ENCODE measurements around the gene PPARA.

DNA sequence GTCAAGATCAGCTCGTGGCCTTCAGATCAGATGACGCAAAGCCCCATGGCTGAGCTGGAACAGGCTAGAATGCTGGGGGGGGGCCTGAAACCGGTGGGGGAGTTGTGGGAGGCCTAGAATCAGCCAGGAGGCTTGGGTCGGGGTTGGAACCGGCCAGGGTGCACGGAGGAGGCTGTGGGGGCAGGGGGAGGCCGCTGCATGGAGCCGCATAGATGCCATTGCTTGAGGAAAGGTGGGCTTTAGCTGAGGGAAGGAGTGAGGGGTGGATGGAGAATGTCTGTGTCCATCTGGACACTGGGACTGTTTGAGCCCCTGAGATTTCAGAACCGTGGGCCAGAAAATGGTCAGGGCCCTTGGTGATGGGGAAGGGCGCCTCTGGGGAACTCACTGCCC, 74.6 kb downstream of the PPARA start:
- TF ChIP-seq, protein P1, sequence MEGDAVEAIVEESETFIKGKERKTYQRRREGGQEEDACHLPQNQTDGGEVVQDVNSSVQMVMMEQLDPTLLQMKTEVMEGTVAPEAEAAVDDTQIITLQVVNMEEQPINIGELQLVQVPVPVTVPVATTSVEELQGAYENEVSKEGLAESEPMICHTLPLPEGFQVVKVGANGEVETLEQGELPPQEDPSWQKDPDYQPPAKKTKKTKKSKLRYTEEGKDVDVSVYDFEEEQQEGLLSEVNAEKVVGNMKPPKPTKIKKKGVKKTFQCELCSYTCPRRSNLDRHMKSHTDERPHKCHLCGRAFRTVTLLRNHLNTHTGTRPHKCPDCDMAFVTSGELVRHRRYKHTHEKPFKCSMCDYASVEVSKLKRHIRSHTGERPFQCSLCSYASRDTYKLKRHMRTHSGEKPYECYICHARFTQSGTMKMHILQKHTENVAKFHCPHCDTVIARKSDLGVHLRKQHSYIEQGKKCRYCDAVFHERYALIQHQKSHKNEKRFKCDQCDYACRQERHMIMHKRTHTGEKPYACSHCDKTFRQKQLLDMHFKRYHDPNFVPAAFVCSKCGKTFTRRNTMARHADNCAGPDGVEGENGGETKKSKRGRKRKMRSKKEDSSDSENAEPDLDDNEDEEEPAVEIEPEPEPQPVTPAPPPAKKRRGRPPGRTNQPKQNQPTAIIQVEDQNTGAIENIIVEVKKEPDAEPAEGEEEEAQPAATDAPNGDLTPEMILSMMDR (IDR thresholded peaks at IDR 0.05 in 2 of 3, conservative IDR thresholded peaks at IDR 0.05 in 1 of 3; ENCODE audit: borderline replicate concordance in 1 of 3, insufficient read depth in 1 of 3, low read depth in 2 of 3, low read length in 2 of 3), result no peak
- TF ChIP-seq CEBPB (IDR thresholded peaks at IDR 0.05; ENCODE audit: low read depth), result no peak
